ENCODE measurements around the gene TRIM41. TPM values are rescaled to one million over a fixed set of nuclear protein-coding genes. Genes with fewer than 3 reads are reported as not detected.

Gene TRIM41
- total and polyA plus RNA-seq, 9 of the 15 experiments (the other 6 are each of a cell fraction or from before 2014, with no cell fraction given), result 1.8 to 47.6 (median 20.9) TPM

- TF ChIP-seq ZFP91 (CRISPR knock-in tag; IDR thresholded peaks at IDR 0.05), result no peak
- TF ChIP-seq PHB2 (IDR thresholded peaks at IDR 0.05; ENCODE audit: low read depth), result no peak
- peak; percentile 78; the same call in 1 of the 2 replicates for TF ChIP-seq E2F4 (CRISPR knock-in tag; IDR thresholded peaks at IDR 0.05; ENCODE audit: low read depth)
- no peak for TF ChIP-seq PCBP1 (IDR thresholded peaks at IDR 0.05; ENCODE audit: low read depth, low read length, poor library complexity, severe bottlenecking)
- TF ChIP-seq NKRF (IDR thresholded peaks at IDR 0.05; ENCODE audit: borderline replicate concordance), result peak; percentile 58
- peak; percentile 63; the same call in 1 of the 2 replicates for TF ChIP-seq E2F5 (CRISPR knock-in tag; IDR thresholded peaks at IDR 0.05)
- TF ChIP-seq KDM2B (CRISPR knock-in tag; IDR thresholded peaks at IDR 0.05), result 0 out of 2 replicates have a peak, but pooled peaks have one; percentile 50
- 0 out of 4 replicates have a peak, but pooled peaks of 1 of the 2 experiments have one; percentile 6 for TF ChIP-seq KDM1A (IDR thresholded peaks at IDR 0.05)
- no peak for TF ChIP-seq PBX2 (CRISPR knock-in tag; IDR thresholded peaks at IDR 0.05; ENCODE audit: low read depth)
- TF ChIP-seq PBX2 (tag; conservative IDR thresholded peaks at IDR 0.05; ENCODE audit: low read depth), result no peak
- TF ChIP-seq RFX7 (CRISPR knock-in tag; IDR thresholded peaks at IDR 0.05), result no peak
- TF ChIP-seq ZNF780A (CRISPR knock-in tag; IDR thresholded peaks at IDR 0.05), result no peak
- peak; percentile 36; the same call in 1 of the 2 replicates for TF ChIP-seq TFAP4 (CRISPR knock-in tag; IDR thresholded peaks at IDR 0.05; ENCODE audit: borderline replicate concordance)
- peak in 1 of 3 experiments; percentile 48 for TF ChIP-seq YY1 (IDR thresholded peaks at IDR 0.05; ENCODE audit: borderline replicate concordance in 1 of 3, control insufficient read depth in 1 of 3, extremely low read depth in 1 of 3, insufficient read depth in 3 of 3, insufficient read length in 1 of 3, insufficient replicate concordance in 2 of 3, low read depth in 1 of 3, low read length in 2 of 3)
Measured at GRCh38 chr5:181217111-181217802, 5.8 kb upstream of the TRIM41 start (continued).

Measured in K562 (cell line).